ENCODE results near the gene SHROOM3.

The SHROOM3 gene

DNA sequence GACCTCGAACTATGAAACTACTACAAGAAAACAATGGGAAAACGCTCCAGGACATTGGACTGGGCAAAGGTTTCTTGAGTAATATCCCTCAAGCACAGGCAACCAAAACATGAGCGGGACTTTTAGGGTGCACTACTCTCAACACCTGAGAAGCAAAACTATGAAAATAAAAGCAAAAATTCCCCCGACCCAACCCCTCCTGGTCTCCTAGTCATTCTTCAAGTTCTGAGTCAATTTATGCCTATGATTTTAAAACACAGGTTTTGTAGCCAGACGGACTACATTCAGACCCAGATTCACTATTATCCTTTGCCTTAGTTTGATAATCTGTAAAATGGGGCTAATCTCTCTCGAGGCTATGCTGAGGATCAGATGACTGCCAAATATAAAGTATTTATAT, 365.9 kb downstream of the SHROOM3 start:
- DNase-seq, result no peak

DNA sequence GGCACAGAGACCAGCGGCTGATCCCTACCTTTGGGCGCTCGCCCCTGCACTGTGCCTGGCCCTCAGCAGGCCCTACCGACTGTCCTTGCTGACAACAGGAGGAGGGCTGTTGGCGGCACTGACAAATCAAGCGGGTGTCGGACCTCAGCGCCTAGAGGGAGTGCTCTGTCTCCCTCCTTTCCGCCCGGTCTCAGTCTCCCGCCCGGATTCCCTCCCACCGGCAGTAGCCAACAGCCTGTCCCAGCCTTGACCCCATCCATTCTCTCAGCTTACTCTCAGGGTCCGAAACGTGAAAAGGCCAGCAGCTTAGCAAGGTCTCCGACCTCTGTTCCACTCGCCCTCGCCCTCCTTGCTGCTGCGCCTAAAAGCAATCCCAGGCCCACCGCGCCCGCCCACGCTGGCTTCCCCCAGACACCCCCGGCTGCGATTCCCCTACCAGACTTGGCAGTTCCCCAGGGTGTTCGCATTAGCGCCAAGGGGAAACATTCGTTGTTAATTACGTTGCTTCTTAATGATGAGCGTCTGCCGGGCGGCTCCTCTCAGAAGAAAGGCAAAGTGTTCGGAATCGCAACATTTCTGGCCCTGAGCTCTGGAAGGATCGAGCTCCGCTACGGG, 366.7 kb downstream of the SHROOM3 start:
- no peak for DNase-seq

DNA sequence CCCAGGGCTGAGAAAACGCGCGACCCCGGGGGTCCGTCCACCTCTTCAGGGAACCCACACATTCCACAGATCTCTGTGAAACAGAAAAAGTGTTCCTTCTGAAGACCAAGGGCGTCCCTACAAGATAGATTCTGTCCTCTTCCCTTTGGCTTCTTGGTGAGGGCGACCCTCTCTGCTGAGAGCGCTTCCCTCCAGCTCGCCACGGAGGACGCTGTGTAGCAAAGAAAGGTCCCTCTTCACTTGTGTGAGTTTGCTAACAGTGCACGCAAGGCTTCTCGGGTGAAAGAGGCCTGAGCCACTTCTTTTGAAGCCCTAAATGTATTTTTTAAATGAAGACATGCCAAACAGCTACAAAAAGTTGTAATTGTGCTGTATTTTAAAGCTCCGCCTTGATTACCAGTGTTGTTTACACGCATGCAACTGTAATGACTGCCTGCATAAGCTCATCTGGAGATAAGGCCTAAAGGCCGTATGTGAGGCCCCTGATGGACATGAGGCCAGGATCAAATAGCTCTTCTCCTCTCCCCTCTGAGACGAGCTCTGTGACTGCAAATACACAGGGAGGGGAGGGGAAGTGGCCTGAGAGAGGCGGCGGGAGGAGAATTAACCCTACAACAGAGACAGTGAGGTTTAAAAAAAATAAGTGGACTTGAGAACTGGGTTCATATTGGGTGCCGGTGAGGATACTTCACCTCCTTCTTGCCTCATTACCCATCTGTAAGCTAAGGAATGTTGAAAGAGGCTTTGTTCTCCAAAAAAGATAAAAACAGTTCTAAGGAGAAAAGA, 367.4 kb downstream of the SHROOM3 start:
- no peak for DNase-seq

DNA sequence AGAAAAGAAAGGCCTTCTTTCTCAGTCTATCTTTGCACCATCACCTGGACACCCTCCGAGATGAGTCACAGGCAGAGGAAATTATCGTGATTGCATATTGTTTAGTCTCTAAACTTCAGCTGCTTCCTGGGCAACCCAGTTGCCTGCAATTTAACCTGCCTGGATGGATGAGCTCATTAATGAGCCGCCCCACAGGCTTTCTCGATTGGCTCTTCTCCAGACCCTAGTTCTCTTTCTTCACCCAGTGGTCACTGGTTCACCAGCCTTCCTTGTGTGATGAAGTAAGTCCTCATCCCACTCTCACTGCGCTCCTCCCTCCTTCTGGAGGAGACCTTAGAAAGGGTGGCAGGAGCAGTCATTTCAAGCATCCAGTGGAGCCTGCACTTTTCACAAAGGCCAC, 368.5 kb downstream of the SHROOM3 start:
- no peak for DNase-seq

DNA sequence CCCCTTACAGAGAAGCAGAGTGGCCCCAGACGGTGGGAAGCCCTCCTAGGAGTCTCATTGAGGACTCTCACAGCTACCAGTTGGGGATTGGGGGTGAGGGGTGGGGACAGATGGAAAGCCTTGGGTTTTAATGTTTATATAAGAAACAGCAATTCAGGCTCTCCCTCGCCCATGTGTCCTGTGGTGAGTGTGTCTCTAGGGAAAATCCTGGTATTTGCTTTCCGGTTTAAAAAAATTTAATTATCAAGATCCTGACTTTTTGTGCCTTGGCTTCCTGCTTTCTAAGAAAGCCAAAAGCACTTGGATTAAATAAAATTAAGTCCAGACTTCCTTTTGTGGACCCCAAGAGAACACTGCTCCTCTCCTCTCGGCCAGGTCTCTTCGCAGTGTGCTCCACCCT, 369.1 kb downstream of the SHROOM3 start:
- DNase-seq, result no peak

DNA sequence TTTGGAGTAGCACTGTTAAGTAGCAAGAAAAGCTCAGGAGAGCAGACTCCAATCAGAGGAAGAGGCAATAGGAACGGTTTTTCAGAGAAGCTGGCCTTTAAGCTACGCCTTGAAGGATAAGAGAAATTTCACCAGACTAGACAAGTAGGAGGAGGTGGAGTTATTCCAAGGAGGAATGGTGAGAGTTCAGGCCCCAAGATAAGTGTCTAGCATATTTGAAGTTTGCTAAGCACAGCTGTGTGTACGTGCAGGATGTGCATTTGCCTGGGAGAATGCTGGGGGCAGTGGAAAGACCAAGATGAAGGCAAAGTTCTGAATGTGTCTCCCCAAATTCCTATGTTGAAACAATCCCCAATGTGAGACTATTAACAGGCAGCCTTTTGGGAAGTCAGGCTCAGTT, 371.3 kb downstream of the SHROOM3 start:
- DNase-seq, result no peak

DNA sequence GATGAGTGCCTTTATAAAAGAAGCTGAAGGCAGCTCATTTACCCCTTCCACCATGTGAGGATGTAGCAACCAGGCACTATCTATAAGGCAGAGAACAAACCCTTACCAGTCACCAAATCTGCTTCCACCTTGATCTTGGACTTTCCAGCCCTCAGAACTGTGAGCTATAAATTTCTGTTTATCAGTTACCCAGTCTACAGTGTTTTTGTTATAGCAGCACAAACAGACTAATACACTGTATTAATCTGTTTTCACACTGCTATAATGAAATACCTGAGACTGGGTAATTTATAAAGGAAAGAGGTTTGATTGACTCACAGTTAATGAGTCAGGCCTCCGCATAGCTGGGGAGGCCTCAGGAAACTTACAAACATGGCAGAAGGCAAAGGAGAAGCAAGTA, 371.7 kb downstream of the SHROOM3 start:
- no peak for DNase-seq

DNA sequence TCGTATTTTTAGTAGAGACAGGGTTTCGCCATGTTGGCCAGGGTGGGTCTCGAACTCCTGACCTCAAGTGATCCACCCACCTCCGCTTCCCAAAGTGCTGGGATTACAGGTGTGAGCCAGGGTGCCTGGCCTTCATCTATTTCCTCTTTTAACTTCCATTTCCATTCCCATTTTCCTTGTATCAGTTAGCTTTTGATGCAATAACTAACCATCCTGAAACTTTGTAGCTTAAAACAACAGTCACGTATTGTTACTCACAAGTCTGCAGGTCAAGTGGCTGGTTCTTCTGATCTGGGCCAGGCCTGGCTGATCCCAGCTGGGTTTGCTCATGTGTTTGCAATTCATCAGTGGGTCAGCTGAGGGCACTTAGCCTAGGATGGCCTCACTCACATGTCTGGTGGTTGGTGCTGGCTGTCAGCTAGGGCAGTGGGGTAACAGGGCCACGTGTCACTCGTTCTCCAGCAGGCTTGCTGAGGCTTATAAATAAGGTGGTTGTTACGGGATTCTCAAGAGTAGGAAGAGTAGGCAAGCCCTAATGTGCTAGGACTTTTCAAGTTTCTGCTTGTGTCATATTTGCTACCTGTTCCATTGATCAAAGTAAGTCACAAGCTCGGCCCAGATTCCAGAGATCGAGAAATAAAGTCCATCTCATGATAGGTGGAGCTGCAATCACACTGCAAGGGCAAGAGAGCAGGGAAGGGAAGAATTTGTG, 374.7 kb downstream of the SHROOM3 start:
- DNase-seq, result no peak

DNA sequence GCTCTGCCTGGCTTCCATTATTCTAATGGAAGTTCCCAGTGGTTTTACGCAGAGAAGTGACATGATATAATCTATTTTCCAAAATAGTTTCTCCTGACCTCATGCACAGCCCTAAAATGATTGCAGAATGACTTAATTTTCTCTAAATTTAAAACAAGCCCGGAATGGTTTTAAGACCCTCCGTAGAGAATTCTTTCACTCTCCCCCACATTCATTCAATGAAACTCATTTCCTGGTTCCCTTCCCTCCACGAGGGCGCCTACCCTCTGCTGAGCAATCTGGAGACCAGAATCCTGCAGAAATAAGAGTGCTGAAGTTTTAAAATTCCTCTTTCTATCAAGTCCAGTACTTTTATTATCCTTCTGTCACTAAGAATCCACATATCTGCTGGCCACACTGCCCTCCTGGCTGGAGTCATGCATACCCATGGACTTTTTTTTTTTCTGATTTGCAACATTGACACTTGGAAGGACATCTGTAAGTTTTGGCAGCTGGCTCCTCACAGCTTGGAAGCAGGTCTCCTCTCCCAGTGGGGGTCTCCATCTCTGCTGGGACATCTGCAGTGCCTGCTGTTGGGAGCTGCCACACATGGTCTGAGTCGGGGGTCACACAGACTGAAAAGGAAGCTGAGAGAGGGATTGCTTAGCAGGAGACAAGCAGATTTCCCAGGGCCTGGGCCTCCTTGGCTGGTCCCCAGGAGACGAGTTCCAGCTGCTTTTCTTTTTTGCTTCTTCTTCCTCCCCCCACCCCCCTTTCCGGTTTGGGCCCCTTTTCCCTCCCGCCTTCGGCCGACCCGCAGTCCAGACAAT, 376.8 kb downstream of the SHROOM3 start:
- no peak for DNase-seq

DNA sequence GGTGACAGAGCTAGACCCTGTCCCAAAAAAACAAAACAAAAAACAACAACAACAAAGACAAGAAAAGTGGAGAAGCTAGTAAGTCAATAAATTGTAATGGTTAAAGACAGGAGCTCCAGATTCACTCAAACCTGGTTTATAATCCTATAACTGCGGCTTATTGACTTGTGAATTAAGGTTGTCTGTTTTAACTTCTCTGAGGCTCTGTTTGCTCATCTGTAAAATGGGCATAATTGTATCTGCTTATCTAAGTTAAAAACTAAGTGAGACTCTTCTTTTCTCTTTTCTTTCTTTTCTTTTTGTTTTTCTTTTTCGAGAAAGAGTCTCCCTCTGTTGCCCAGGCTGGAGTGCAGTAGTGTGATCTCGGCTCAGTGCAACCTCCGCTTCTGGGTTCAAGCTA, 378.0 kb downstream of the SHROOM3 start:
- no peak for DNase-seq

DNA sequence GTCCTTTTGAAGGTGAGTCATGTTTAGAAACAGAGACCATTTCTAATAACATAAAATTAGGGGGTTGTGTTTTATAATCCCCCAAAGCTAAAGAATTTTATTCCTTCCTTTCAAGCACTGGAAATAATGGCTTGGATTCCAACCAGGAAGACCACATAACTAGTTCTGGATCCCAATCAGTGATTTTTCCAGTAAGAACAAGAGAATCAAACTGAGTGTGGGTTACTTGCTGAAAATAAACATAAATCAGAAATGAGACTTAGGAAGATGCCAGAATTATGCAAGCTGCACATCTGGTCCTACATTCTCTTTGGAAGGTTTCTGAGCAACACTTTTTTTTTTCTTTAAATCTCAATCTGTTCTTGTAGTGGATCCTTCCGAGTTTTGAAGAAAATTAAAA, 386.6 kb downstream of the SHROOM3 start:
- DNase-seq, result no peak

DNA sequence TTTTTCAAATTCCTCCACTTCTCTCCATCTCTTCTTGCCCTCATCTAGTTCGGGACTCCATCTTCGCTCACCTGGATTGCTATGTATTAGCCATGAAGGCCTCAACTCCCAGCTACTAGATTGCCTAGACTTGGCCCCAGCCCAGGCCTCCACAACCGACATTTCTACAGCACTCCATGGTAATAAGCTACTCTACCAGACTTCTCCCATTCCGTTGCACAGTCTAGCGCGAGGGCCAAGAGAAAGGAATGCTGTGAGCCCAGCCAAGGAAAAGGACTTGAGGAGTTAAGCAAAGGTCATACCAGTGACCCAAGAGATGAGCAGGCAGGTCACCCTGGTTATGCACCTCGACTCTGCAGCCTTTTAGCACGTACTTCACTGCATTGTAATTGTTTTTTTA, 387.3 kb downstream of the SHROOM3 start:
- DNase-seq, result no peak

DNA sequence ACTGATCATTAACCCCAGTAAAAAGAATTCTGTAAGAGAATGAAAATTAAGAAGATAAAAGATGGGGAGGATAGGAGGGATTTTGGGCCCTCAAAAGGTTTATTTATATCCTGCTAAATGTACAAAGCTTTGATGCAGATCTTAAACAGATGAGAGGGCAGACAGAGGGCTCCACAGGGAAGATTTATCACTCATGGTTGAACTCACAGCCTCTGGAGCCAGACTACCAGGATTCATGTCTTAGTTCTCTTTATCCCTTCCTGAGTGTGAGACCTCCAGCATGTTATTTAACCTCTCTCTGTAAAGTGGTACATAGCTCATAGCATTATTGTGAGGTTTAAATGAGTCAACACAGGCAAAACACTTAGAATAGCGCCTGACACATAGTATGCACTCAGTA, 388.5 kb downstream of the SHROOM3 start:
- DNase-seq, result no peak

DNA sequence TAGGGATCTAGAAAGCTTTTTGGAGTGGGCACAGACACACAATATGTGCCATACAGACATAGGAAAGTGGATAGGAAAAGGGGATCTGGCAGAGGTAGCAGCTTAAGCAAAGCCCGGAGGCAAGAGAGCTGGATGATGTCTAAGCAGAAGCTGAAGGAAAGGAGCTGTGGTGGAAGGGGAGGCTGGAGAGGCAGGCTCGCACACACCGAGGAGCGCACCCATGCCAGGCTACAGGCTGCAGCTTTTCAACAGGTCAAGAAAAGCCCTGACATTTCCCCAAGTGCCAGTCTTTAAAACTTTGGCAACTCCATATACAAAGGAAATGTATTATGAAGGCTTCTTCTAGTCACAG, 395.6 kb downstream of the SHROOM3 start:
- DNase-seq, result no peak

DNA sequence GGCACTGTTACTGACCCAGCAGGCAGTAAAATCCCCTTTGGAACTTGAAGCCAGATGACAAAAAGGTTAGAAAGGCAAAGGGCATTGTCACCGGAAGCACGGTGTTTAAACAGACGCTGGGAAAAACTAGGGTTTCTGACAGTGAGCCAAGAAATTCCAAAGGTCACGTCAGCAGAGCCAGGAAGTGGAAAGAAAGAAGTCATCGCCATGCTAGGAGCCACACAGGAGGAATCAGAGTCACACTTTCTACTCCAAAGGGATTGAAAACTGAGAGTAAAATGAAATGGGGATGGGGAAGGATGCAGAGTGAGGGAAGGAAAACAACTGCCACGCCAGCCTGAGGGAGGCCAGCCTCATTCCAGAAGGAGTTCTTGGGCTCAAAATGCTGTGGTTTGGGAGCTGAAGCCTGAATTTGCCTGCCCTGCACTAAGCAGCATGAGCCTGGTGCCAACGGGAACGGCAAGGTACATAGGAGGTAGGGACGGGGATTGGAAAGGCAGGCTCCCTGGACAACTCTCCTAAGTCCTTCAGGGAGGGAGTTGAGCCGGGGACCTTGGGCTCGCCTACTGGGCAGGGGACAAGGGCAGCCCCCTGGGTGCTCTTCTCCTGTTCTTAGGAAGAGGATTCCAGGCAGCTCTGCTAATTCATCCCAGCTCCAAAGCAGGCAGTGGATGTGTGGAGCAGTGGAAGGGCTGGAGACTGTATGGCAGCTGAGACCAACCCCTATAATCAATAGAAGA, 396.1 kb downstream of the SHROOM3 start:
- DNase-seq, result no peak

DNA sequence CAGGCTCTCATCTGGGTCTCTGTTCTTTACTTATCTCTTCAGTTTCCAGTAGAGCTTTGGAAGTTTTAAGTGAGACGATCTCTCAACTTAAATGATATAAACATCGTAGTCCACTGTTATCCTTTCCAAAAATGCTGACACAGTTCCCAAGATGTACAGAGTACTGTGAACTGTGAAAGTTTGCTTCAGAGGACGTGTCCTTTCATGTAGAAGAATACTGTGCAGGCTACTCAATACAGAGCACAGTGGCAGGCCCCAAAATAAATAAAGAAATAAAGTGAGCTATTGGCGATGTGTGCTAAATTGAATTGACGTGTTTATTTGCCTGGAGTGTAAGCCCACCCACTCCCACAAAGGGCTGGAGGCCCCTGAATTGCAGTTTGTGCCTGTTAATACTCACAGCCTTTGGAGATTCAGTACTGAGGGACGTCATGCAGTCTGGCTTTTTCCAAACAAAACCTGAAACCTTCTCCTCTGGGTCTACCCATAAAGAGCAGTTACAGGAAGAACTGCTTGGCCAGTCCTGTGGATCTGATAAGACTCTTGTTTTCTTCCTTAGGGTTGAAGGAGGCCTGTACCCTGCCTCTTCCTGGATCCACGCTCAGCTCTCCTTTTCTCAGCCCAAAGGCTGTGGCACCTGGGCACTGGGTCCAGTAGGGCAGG, 396.8 kb downstream of the SHROOM3 start:
- DNase-seq, result no peak

Measured in activated CD8-positive, alpha-beta memory T cell treated with anti-CD3 and anti-CD28 coated beads for 24 hours (primary cell).